Esophagus (tissue), 2 donors: ENCODE measurements around the gene ITGA11. TPM values are rescaled to one million over a fixed set of nuclear protein-coding genes. Genes with fewer than 3 reads are reported as not detected.

Experiments
- H3K27ac ChIP-seq, 2 donors: one replicate each; pipeline ENCODE4 v1.5.1; 2013; ENCODE audit warnings: low read depth in 2 of 2, mild to moderate bottlenecking in 2 of 2, inconsistent platforms in 1 of 2, low read length in 1 of 2, moderate library complexity in 1 of 2
- H3K27me3 ChIP-seq, 2 donors: one replicate each; pipeline ENCODE4 v1.6.1; 2013; ENCODE audit warnings: low read length in 2 of 2, control low read depth in 1 of 2, mild to moderate bottlenecking in 1 of 2; ENCODE audit not compliant: insufficient read depth in 2 of 2, control insufficient read depth in 1 of 2
- H3K36me3 ChIP-seq, 2 donors: one replicate each; pipeline ENCODE4 v1.6.1; 2013; ENCODE audit warnings: low read length in 1 of 2; ENCODE audit not compliant: control insufficient read depth in 2 of 2, insufficient read depth in 2 of 2
- H3K4me1 ChIP-seq, 2 donors: one replicate each; pipeline ENCODE4 v1.6.1; 2013; ENCODE audit warnings: low read length in 1 of 2; ENCODE audit not compliant: control insufficient read depth in 2 of 2, insufficient read depth in 2 of 2
- H3K4me3 ChIP-seq, 2 donors: one replicate each; pipeline ENCODE4 v1.5.1; 2013; ENCODE audit warnings: low read length in 2 of 2, mild to moderate bottlenecking in 2 of 2, low read depth in 1 of 2, moderate library complexity in 1 of 2
- H3K9me3 ChIP-seq, 2 donors: one replicate each; pipeline ENCODE4 v1.6.1; 2013; ENCODE audit warnings: mild to moderate bottlenecking in 2 of 2, low read depth in 1 of 2, low read length in 1 of 2, moderate library complexity in 1 of 2; ENCODE audit not compliant: control insufficient read depth in 2 of 2, insufficient read depth in 1 of 2
- WGBS, 2 donors: extraction: QIAGEN DNeasy Blood & Tissue Kit; methylation state at CpG; one replicate each; pipeline ENCODE4 v1.1.7; 2013; 5-methylcytosine and 5-hydroxymethylcytosine counted together
- polyA plus RNA-seq, 2 donors: library from polyadenylated mRNA; stranded (reverse); fragments of 200-250 nt; gene quantifications; one replicate each; pipeline ENCODE4 v1.2.3, GENCODE V29; 2013
- donor health status: healthy with polysubstance abuse.
- donor health status: Bipolar disorder and iron deficiency.

ITGA11 gene
- polyA plus RNA-seq, 2 donors, result 0.14 to 0.45 TPM

DNA sequence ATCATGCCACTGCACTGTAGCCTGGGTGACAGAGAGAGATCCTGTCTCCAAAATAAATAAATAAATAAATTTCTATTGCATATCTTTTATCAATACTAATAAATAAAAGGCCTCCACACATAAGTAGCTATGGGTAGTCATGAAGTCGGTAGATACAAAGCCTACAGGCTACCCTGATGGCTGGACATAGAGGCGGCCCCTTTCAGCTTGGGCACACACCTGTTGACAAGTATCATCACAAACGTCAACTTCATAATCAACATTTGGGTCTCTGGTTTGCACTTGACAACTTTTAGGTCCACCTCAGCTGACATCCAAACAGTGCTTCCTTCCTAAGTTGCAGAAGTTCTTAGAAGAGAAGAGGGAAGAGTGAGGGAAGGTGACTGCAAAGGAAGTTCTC lies 53.4 kb downstream of the ITGA11 start:
- no peaks in the 10 kb centered on the region for H3K4me1 ChIP-seq
- no peaks in the 10 kb centered on the region for H3K36me3 ChIP-seq
- H3K27me3 ChIP-seq, result no peaks in the 10 kb centered on the region
- 87 to 88% methylated on average over 3 of the region's 3 CpGs for WGBS, 2 donors
- no peak overlapping the region for H3K4me3 ChIP-seq
- H3K9me3 ChIP-seq, result no peaks in the 10 kb centered on the region
- no peak overlapping the region for H3K27ac ChIP-seq

DNA sequence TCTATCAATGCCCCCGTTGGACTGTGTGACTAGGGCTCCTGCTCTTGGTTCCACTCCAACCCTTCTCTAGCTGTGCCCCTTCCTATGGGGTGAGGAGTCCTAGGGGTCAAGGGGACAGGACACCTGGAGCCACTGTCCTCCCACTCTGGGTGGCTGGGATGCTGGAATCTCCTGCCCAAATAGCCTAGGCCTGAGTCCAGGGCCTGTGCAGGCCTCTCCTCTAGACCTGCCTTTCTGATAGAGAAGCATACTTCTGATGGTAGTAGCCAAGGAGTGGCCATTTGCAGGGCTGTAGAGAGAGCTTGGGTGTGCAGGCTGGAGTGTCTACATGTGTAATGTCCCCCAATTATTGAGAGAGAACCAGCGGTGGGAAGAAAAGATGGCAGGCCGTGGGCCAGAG lies 54.2 kb downstream of the ITGA11 start:
- 93 to 97% methylated on average over 3 of the region's 3 CpGs for WGBS, 2 donors
- H3K27me3 ChIP-seq, result no peaks in the 10 kb centered on the region

DNA sequence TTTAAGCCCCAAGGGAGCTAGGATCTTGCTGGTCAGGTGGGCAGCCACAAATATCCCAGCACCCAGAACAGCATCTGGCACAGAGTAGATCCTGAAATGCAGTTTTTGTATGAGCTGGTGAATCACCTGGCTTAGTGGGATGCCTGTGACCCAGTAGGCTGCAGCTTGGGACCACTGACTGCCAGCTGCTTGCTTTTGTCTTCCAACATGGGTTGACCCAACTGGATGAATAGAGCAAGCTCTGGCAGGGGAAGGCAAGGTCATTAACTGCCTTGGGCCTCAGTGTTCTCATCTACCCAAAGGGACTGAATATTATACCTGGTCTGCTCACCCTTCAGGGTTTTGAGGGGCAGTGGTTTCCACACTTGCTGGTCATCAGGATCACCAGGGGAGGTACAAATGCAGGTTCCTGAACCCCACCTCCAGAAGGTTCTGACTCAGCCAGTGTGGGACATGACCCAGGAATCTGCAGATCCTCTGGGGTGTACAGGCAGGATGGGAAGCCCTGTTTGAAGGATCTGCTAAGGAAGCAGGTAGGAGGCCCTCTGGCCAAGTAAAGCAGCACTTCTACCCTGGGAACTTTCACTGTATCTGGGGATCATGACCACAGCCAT lies 55.4 kb downstream of the ITGA11 start:
- Histone ChIP-seq H3K27me3 (no peaks in the 10 kb centered on the region), H3K27ac (no peak overlapping the region), H3K4me3 (no peak overlapping the region), H3K9me3 (no peaks in the 10 kb centered on the region), H3K4me1 (no peaks in the 10 kb centered on the region), H3K36me3 (no peaks in the 10 kb centered on the region)

More for the DNA sequence above, 54.2 kb downstream of the ITGA11 start:
- no peak overlapping the region for H3K27ac ChIP-seq
- H3K4me1 ChIP-seq, result no peaks in the 10 kb centered on the region
- H3K4me3 ChIP-seq, result no peak overlapping the region
- no peaks in the 10 kb centered on the region for H3K36me3 ChIP-seq
- no peaks in the 10 kb centered on the region for H3K9me3 ChIP-seq

DNA sequence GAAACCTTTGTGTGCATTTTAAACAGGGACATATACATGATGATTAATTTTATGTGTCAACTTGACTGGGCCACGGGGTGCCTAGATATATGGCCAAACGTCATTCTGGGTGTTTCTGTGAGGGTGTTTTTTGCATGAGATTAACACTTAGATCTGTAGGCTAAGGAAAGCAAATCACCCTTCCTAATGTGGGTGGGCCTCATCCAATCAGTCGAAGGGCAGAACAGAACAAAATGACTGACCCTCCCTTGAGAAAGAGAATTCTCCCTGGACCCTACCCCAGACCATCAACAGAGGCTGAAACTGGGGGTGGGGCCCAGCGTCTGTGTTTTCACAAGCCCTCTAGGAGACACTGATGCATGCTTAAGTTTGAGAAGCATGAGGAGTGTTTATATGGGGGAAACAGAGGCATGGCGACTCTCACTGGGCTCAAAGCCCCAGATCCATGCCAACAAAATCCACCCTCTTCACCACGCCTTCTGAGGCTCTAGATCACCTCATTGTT lies 56.2 kb downstream of the ITGA11 start:
- WGBS, 2 donors, result 86 to 92% methylated on average over 6 of the region's 6 CpGs
- Histone ChIP-seq H3K4me1 (no peaks in the 10 kb centered on the region), H3K27ac (no peak overlapping the region), H3K4me3 (no peak overlapping the region), H3K36me3 (no peaks in the 10 kb centered on the region), H3K27me3 (no peaks in the 10 kb centered on the region), H3K9me3 (no peaks in the 10 kb centered on the region)

DNA sequence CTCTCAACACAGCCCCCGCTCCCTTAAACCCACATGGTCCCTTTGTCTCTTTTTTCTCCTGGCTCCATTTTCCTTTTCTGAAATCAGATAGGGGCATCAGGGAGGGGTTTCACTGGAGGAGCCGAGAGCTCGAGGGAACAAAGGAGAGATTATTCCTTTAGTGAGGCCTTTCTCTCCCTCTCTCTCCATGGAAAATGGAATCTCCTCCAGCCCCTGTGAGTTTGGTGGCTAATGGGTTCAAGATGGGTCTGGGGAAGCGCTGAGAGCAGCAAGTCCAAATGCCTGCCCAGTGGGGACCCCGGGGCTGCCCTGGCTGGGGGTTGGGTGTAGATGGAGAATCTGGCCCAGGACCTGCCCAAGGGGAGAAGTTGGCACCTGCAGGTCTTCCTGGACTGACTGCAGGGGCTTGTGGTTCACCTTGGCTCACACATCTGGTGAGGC lies 56.8 kb downstream of the ITGA11 start:
- Histone ChIP-seq H3K27ac (no peak overlapping the region), H3K27me3 (no peaks in the 10 kb centered on the region), H3K4me3 (no peak overlapping the region), H3K4me1 (no peaks in the 10 kb centered on the region), H3K9me3 (no peaks in the 10 kb centered on the region), H3K36me3 (no peaks in the 10 kb centered on the region)
- 90 to 93% methylated on average over 5 of the region's 5 CpGs for WGBS, 2 donors

DNA sequence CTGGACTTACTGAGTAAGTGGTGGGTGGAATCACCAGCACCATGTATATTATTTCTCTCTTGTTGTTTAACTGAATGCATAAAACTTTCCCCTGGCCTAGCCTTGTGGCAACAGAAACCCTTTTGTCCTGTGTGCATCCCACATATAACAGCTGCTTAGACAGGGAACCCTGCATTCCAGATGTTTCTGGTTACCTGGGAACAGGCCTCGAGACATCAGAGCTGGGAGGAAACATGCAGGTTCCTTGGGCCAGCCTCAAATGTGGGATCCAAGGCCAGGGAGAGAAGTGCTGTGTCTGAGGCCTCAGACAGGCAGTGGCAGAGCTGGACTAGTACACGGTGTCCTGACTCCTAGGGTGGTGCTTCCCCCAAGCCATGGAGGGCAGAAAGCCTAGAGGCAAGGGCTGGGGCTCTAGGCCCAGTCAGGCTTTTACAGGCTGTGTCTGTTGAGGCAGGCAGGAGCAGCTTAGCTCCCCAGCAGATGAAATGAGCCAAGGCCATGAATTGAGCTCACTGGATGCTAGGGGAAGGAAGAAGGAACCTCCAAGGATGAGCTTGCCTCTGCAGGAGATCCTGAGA lies 57.7 kb downstream of the ITGA11 start:
- Histone ChIP-seq H3K4me3 (no peak overlapping the region), H3K36me3 (no peaks in the 10 kb centered on the region), H3K27ac (no peak overlapping the region), H3K9me3 (no peaks in the 10 kb centered on the region), H3K27me3 (no peaks in the 10 kb centered on the region), H3K4me1 (no peaks in the 10 kb centered on the region)
- 57 to 74% methylated on average over 2 of the region's 2 CpGs for WGBS, 2 donors

DNA sequence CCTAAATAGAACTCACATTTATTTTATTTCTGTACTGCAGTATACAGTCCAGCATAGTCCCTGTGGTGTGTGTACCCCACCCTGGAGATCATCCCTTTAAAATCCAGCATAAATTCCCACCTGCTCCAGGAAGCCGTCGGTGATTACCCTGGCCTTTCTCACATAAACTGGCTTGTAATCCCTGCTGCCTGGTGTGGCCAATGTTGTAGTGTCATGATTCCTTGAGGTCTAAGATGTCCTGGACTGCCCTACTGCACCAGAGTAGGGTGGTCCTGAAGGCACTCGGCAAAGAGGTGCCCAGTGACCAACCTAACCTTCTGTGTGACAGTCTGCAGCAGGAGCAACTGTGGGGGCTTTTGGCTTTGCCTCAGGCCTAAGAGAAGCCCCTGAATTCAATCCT lies 58.9 kb downstream of the ITGA11 start:
- no peaks in the 10 kb centered on the region for H3K27me3 ChIP-seq
- 73 to 87% methylated on average over 3 of the region's 3 CpGs for WGBS, 2 donors

DNA sequence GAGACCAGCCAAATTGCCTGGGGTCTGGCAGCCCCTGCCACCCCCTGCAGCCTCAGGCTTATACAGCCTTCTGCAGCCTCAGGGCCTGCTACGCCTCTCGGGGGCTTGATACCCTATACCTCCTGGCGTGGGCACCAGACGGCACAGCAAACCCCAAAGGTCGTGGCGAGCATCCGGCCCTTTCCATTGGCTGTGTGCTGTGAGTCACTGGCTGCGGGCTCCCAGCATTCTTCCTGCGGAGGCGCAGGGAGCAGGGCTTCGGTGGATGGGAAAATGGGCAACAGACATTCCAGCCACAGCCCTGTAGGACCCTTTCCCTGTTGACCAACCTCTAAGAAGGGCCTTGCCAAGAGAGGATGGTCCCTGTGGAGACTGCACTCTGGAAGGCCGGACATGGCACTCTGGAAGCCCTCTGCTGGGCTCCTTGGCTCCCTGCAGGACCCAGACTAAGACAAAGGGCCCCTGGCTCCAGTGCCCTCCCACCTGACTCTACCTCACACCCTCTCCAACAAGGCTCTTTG lies 59.6 kb downstream of the ITGA11 start:
- Histone ChIP-seq H3K27me3 (no peaks in the 10 kb centered on the region), H3K4me1 (no peaks in the 10 kb centered on the region), H3K4me3 (no peak overlapping the region), H3K36me3 (no peaks in the 10 kb centered on the region), H3K9me3 (no peaks in the 10 kb centered on the region), H3K27ac (no peak overlapping the region)
- WGBS, 2 donors, result 87 to 88% methylated on average over 12 of the region's 12 CpGs

More for the DNA sequence above, 58.9 kb downstream of the ITGA11 start:
- no peak overlapping the region for H3K4me3 ChIP-seq
- no peaks in the 10 kb centered on the region for H3K4me1 ChIP-seq
- no peak overlapping the region for H3K27ac ChIP-seq
- no peaks in the 10 kb centered on the region for H3K36me3 ChIP-seq
- no peaks in the 10 kb centered on the region for H3K9me3 ChIP-seq

DNA sequence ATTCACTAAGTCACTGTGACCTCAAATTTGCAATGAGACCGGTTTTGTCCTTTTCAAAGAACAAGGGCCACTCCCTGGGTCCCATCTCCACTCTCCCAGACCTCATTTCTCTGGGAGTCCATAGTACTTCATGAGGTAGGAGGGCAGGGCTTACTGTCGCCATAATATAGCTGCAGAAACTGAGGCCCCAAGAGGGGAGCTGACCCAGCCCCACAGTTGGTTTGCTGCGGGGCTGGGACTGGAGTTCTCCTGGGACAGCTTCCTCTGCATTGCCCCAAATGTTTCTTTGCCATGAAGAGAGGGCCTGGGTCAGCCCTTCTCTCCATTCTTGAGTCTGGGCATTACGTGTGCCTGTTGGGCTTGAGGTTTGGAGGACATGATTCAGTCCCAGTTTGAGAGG lies 60.1 kb downstream of the ITGA11 start:
- H3K4me1 ChIP-seq, result no peaks in the 10 kb centered on the region
- H3K36me3 ChIP-seq, result no peaks in the 10 kb centered on the region
- no peaks in the 10 kb centered on the region for H3K27me3 ChIP-seq
- H3K4me3 ChIP-seq, result no peak overlapping the region
- 94 to 96% methylated on average over 4 of the region's 4 CpGs for WGBS, 2 donors
- no peaks in the 10 kb centered on the region for H3K9me3 ChIP-seq
- no peak overlapping the region for H3K27ac ChIP-seq

DNA sequence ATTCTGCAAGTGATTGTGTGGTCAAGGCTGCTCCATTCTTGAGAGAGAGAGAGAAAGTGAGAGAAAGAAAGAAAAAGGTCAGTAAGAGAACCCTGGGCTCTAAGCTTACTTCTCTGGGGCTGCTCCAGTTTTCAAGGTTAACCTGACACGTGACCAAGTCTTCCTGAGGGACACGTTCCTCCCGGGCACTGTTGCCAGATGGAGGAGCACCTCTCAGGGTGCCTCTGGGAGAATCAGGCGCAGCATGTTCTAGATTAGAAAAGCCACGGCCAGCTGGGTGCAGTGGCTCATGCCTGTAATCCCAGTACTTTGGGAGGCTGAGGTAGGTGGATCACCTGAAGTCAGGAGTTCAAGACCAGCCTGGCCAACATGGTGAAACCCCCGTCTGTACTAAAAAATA lies 60.8 kb downstream of the ITGA11 start:
- no peak overlapping the region for H3K4me3 ChIP-seq
- 55 to 65% methylated on average over 6 of the region's 6 CpGs for WGBS, 2 donors
- H3K27ac ChIP-seq, result no peak overlapping the region
- no peaks in the 10 kb centered on the region for H3K36me3 ChIP-seq
- H3K27me3 ChIP-seq, result no peaks in the 10 kb centered on the region
- no peaks in the 10 kb centered on the region for H3K4me1 ChIP-seq
- no peaks in the 10 kb centered on the region for H3K9me3 ChIP-seq
